Choroid plexus epithelial cell (primary cell): ENCODE data around the gene GTF3C1.
"Not testable (repeated sequence)": the region's sequence is repeated elsewhere in the genome, so short reads cannot be mapped to it uniquely, and the experiment has no call there.

Experiments used
- DNase-seq: peaks from one replicate; pipeline ENCODE4 v3.0.0-alpha.2; 2010; ENCODE audit warnings: low read depth
- H3K4me3 ChIP-seq: 2 replicates; pipeline ENCODE4 v1.5.1; 2011; ENCODE audit warnings: low read depth, mild to moderate bottlenecking, control low read depth, low read length, moderate library complexity
- CTCF ChIP-seq: conservative IDR thresholded peaks from 2 replicates; pipeline ENCODE4 v1.5.1; 2011; ENCODE audit warnings: low read depth, mild to moderate bottlenecking, control low read depth, inconsistent platforms, low read length, moderate library complexity

The GTF3C1 gene

GRCh38 chr16:27579087-27579980 lies 29.6 kb upstream of the GTF3C1 start:
- DNase-seq: peak; percentile 52
- TF ChIP-seq CTCF: no peak
- no peak overlapping the region for H3K4me3 ChIP-seq

DNA sequence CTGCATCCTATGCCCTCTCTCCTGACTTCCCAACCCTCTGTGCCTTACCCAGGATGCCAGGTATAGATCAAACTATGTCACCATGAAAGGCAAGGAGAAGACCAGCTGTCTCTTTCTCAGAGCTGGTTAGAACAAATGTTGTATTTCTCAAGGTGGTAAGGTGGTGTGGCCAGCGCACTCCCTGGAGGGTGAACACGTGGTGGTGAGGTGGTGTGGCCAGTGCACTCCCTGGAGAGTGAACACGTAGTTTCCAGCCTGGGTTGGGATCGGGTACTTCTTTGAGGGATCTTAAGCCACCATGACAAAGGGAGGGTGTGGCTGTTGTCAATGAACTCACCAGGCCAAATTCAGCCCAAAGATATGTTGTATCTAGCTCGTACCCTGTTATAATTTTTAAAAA lies 27.0 kb upstream of the GTF3C1 start:
- no peak for DNase-seq
- no peak overlapping the region for H3K4me3 ChIP-seq
- TF ChIP-seq CTCF: no peak

GRCh38 chr16:27572711-27573110 lies 23.0 kb upstream of the GTF3C1 start:
- TF ChIP-seq CTCF: no peak
- H3K4me3 ChIP-seq: no peak overlapping the region
- peak; percentile 22 for DNase-seq

DNA sequence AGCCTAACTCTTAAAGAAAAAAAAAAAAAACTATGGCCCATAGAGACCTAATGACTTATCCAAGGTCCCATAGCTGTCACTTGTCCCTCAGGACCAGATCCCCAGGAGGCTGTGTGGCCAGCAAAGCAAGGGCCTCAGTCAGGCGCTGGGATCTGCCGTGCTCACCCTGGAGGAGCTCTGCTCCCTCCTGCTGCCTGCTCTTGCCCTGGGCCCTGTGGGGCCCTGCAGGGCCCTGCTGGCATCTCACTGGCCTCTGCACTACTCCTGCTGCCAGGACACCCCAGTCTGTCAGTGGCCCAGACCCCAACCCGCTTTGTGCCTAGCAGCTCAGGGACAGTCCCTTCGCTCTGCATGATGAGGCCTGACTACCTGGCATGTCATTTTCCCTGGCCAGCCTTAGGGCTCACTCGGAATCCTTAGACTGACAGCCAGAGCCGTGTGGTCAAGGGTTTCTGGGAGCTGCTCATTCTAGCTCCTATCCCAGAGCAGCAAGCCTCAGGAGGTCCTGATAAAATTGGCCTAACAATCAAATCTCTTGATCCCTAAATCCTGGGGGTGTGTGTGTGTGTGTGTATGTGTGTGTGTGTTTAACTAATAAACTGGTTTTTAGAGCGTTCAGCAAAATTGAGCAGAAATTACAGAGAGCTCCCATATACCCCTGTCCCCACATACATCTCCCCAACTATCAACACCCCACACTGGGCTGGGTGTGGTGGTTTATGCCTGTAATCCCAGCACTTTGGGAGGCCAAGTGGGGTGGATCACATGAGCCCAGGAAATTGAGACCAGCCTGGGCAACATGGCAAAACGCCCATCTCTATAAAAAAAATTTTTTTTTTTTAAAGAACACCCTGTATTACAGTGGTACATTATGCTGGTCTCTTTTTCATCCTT lies 22.0 kb upstream of the GTF3C1 start:
- no peak for TF ChIP-seq CTCF
- DNase-seq: no peak

GRCh38 chr16:27570986-27571385 lies 21.3 kb upstream of the GTF3C1 start:
- H3K4me3 ChIP-seq, DNase-seq: not testable (repeated sequence)

More for the DNA sequence above, 22.0 kb upstream of the GTF3C1 start:
- no peak overlapping the region for H3K4me3 ChIP-seq

GRCh38 chr16:27568077-27568476 lies 18.4 kb upstream of the GTF3C1 start:
- no peak for TF ChIP-seq CTCF
- no peak for DNase-seq
- H3K4me3 ChIP-seq: no peak overlapping the region

- no peak overlapping the region for H3K4me3 ChIP-seq
- no peak for DNase-seq
- TF ChIP-seq CTCF: no peak
Measured at GRCh38 chr16:27566417-27566816, 16.7 kb upstream of the GTF3C1 start.
